HG02571 (cell line): ENCODE results near the gene SSX4B.
"Not testable (repeated sequence)": the region's sequence is repeated elsewhere in the genome, so short reads cannot be mapped to it uniquely, and the experiment has no call there.

Experiments used
- ATAC-seq: cut with Tn5 transposase; IDR thresholded peaks from one replicate; pipeline ENCODE4 v1.9.1; 2021; ENCODE audit warnings: mild to moderate bottlenecking, moderate library complexity; ENCODE audit not compliant: unreplicated experiment

Gene SSX4B

DNA sequence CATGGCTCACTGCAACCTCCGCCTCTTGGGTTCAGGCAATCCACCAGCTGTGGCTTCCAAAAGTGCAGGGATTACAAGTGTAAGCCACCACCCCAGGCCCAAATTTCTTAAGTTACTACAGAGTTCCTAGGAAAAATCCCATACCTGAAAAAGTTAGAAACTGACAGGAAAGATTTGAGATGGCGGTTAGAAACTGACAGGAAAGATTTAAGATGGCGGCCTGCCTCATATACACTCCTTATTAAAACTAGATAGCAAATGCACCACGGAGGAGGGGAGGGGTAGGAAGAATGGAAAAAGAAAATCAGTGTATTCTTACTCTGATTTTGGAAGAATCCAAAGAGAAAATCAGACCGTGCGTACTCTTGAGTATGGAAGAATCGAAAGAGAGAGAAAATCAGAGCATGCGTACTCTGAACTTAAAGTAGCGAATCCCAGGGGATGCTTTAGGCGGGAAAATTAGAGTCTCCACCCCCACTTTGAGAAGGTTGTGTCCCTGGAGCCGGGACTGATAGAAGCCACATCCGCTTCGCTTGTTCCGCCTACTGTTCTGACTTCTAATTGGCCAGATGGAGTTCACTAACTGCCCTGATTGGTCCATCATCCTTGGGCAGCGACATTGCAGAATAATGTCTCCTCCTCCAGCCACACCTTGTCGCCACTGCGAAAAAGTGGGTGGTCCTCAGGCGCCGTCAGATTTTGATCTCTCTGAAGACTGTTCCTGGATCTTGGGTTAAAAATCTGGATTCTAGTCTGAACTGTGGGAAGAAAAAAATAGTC lies 55.3 kb downstream of the SSX4B start, which contains the start of gene SSX3:
SSX3 (minus strand) TSS at position 389 of the 780 bp plus-strand sequence. CDS start 1,454 bp downstream, outside the sequence.
- not testable (repeated sequence) for ATAC-seq
